GM23338 (cell line): ENCODE measurements around the gene EIF4G3. TPM values are rescaled to one million over a fixed set of nuclear protein-coding genes. Genes with fewer than 3 reads are reported as not detected.

Source experiments
- ATAC-seq: fragments of 200-7000 bp; cut with Tn5 transposase; 3 replicates; pipeline ENCODE4 v1.9.1; 2020
- DNase-seq: peaks from one replicate; pipeline ENCODE4 v3.0.0-alpha.2; 2015; ENCODE audit warnings: low spot score
- H2AFZ ChIP-seq: fragments of 200-600 bp; sonication (generic); 2 replicates; pipeline ENCODE4 v1.8.0; 2016; ENCODE audit warnings: antibody characterized with exemption, mild to moderate bottlenecking, moderate library complexity
- H3F3A ChIP-seq: fragments of 200-600 bp; sonication (generic); replicated peaks from 2 replicates; pipeline ENCODE4 v1.8.0; 2017; ENCODE audit warnings: antibody characterized with exemption, mixed run types, low read depth
- H3K27ac ChIP-seq: fragments of 200-600 bp; sonication (generic); 2 replicates; pipeline ENCODE4 v1.6.1; 2016; ENCODE audit warnings: low read depth
- H3K27me3 ChIP-seq: fragments of 200-600 bp; sonication (generic); 2 replicates; pipeline ENCODE4 v1.8.0; 2016; ENCODE audit warnings: mild to moderate bottlenecking, mixed run types, moderate library complexity; ENCODE audit not compliant: insufficient read depth
- H3K36me3 ChIP-seq: fragments of 200-600 bp; sonication (generic); 2 replicates; pipeline ENCODE4 v1.8.0; 2016; ENCODE audit warnings: mild to moderate bottlenecking; ENCODE audit not compliant: insufficient read depth
- H3K4me1 ChIP-seq: fragments of 200-600 bp; sonication (generic); 2 replicates; pipeline ENCODE4 v1.8.0; 2016; ENCODE audit warnings: mild to moderate bottlenecking, moderate library complexity; ENCODE audit not compliant: insufficient read depth
- H3K4me2 ChIP-seq: fragments of 200-600 bp; sonication (generic); 2 replicates; pipeline ENCODE4 v1.7.1; 2017; ENCODE audit warnings: mixed run types
- H3K4me3 ChIP-seq: fragments of 200-600 bp; sonication (generic); 2 replicates; pipeline ENCODE4 v1.6.1; 2016; ENCODE audit warnings: mixed run types
- H3K79me2 ChIP-seq: fragments of 200-600 bp; sonication (generic); replicated peaks from 2 replicates; pipeline ENCODE4 v1.8.0; 2017; ENCODE audit warnings: mild to moderate bottlenecking; ENCODE audit not compliant: insufficient read depth
- H3K9me2 ChIP-seq: fragments of 200-600 bp; sonication (generic); 2 replicates; pipeline ENCODE4 v1.8.0; 2017; ENCODE audit not compliant: insufficient read depth
- H4K20me1 ChIP-seq: fragments of 200-600 bp; sonication (generic); replicated peaks from 2 replicates; pipeline ENCODE4 v1.8.0; 2017; ENCODE audit warnings: mild to moderate bottlenecking; ENCODE audit not compliant: insufficient read depth
- H3K27ac Mint-ChIP-seq: 2 replicates; pipeline ENCODE4 v1.8.0; 2020; ENCODE audit warnings: inconsistent platforms, mild to moderate bottlenecking, moderate library complexity, mixed read lengths
- H3K27me3 Mint-ChIP-seq: 3 replicates; pipeline ENCODE4 v1.8.0; 2022; ENCODE audit warnings: low read depth, mild to moderate bottlenecking, moderate library complexity, mixed read lengths, inconsistent platforms; ENCODE audit not compliant: insufficient read depth, poor library complexity
- H3K36me3 Mint-ChIP-seq: 3 replicates; pipeline ENCODE4 v1.8.0; 2021; ENCODE audit warnings: low read depth, mild to moderate bottlenecking, inconsistent platforms, moderate library complexity, mixed read lengths
- H3K4me1 Mint-ChIP-seq: 3 replicates; pipeline ENCODE4 v1.8.0; 2020; ENCODE audit warnings: mild to moderate bottlenecking, inconsistent platforms, mixed read lengths
- H3K4me3 Mint-ChIP-seq: 3 replicates; pipeline ENCODE4 v1.8.0; 2021; ENCODE audit warnings: moderate library complexity, mild to moderate bottlenecking, inconsistent platforms, mixed read lengths
- H3K9me3 Mint-ChIP-seq: 3 replicates; pipeline ENCODE4 v1.8.0; 2020; ENCODE audit warnings: moderate library complexity, mild to moderate bottlenecking, inconsistent platforms, mixed read lengths
- CREB1 ChIP-seq: fragments of 250-450 bp; sonication (Bioruptor Pico); IDR thresholded peaks from 2 replicates; pipeline ENCODE4 v1.5.0; 2020; ENCODE audit warnings: low read depth, mild to moderate bottlenecking, moderate library complexity
- CTCF ChIP-seq, 2 experiments: fragments of 200-600 bp in 1 of 2; sonication (generic) in 1 of 2; conservative IDR thresholded peaks; 2 replicates each; pipeline versions ENCODE4 v1.5.1 to v1.6.1; 2016 to 2017; ENCODE audit warnings: antibody characterized with exemption in 2 of 2, low read depth in 2 of 2, mild to moderate bottlenecking in 2 of 2, moderate library complexity in 1 of 2
- ETS1 ChIP-seq: IDR thresholded peaks from 2 replicates; pipeline ENCODE4 v1.6.1; 2016; ENCODE audit warnings: antibody characterized with exemption
- EZH2 ChIP-seq: fragments of 200-600 bp; sonication (generic); IDR thresholded peaks from one replicate; pipeline ENCODE4 v1.8.0; 2017; ENCODE audit warnings: antibody characterized with exemption, mild to moderate bottlenecking, low read depth; ENCODE audit not compliant: unreplicated experiment
- EZH2phosphoT487 ChIP-seq: fragments of 200-600 bp; sonication (generic); IDR thresholded peaks from one replicate; pipeline ENCODE4 v1.8.1; 2018; ENCODE audit warnings: antibody characterized with exemption; ENCODE audit not compliant: unreplicated experiment
- JUNB ChIP-seq: IDR thresholded peaks from one replicate; pipeline ENCODE4 v1.6.1; 2016; ENCODE audit warnings: antibody characterized with exemption; ENCODE audit not compliant: unreplicated experiment
- NANOG ChIP-seq: IDR thresholded peaks from 2 replicates; pipeline ENCODE4 v1.6.1; 2016; ENCODE audit warnings: antibody characterized with exemption, borderline replicate concordance
- POLR2AphosphoS5 ChIP-seq: IDR thresholded peaks from 2 replicates; pipeline ENCODE4 v1.6.1; 2016; ENCODE audit warnings: antibody characterized with exemption, low read depth
- REST ChIP-seq: IDR thresholded peaks from one replicate; pipeline ENCODE4 v1.6.1; 2018; ENCODE audit warnings: antibody characterized with exemption; ENCODE audit not compliant: unreplicated experiment
- STAT1 ChIP-seq: IDR thresholded peaks from one replicate; pipeline ENCODE4 v1.6.1; 2016; ENCODE audit warnings: antibody characterized with exemption; ENCODE audit not compliant: unreplicated experiment
- ZNF114 ChIP-seq: fragments of 250-450 bp; sonication (Bioruptor Pico); IDR thresholded peaks from 2 replicates; pipeline ENCODE4 v1.5.0; 2020; ENCODE audit warnings: mild to moderate bottlenecking, moderate library complexity
- ZNF331 ChIP-seq: fragments of 250-450 bp; sonication (Bioruptor Pico); IDR thresholded peaks from 2 replicates; pipeline ENCODE4 v1.5.0; 2020; ENCODE audit warnings: low read depth, mild to moderate bottlenecking, moderate library complexity
- ZNF462 ChIP-seq: fragments of 250-450 bp; sonication (Bioruptor Pico); IDR thresholded peaks from 2 replicates; pipeline ENCODE4 v1.5.0; 2020; ENCODE audit warnings: mild to moderate bottlenecking, moderate library complexity
- polyA plus RNA-seq: library from polyadenylated mRNA; unstranded; fragments of >200 nt; fragmentation: Nextera tagmentation; extraction: Ambion mirVana; gene quantifications from 2 replicates; pipeline ENCODE4 v1.2.1, GENCODE V29; 2016
- total RNA-seq: library from RNA; depleted of rRNA; stranded (reverse); fragments of >200 nt; shearing (Covaris generic); gene quantifications from 2 replicates; pipeline ENCODE4 v1.2.3, GENCODE V29; 2014

The EIF4G3 gene
- total and polyA plus RNA-seq, 2 experiments from 2014 or later, result 37.9 to 68.1 TPM

GRCh38 chr1:20821466-20821865 is 355.2 kb downstream of the EIF4G3 start:
- no peaks in the 10 kb centered on the region for H3K79me2 ChIP-seq
- Mint-ChIP-seq H3K9me3 (no peaks in the 10 kb centered on the region; the same call in 2 of the 3 replicates), H3K4me1 (no peaks in the 10 kb centered on the region; the same call in 2 of the 3 replicates), H3K4me3 (no peak overlapping the region), H3K27me3 (no peaks in the 10 kb centered on the region), H3K27ac (no peak overlapping the region), H3K36me3 (peaks cover 18% of the 10 kb centered on the region)
- no peaks in the 10 kb centered on the region for H3K4me1 ChIP-seq
- H3K9me2 ChIP-seq, result no peaks in the 10 kb centered on the region
- H3K36me3 ChIP-seq, result peaks cover 10% of the 10 kb centered on the region
- H3F3A ChIP-seq, result no peaks in the 10 kb centered on the region
- TF ChIP-seq CREB1 (no peak), ZNF114 (CRISPR knock-in tag) (no peak), ETS1 (no peak), EZH2phosphoT487 (no peak), EZH2 (no peak), NANOG (no peak), ZNF331 (CRISPR knock-in tag) (no peak), JUNB (no peak), POLR2AphosphoS5 (no peak), CTCF (conservative IDR thresholded peaks at IDR 0.05; ENCODE audit: low read depth in 2 of 2) (no peak), REST (no peak), STAT1 (no peak), ZNF462 (CRISPR knock-in tag) (no peak)
- no peak overlapping the region for H3K4me2 ChIP-seq
- DNase-seq, result no peak
- H4K20me1 ChIP-seq, result no peaks in the 10 kb centered on the region; the same call in none of the 2 replicates
- H3K27ac ChIP-seq, result no peak overlapping the region
- ATAC-seq, result no peak
- no peak overlapping the region for H3K4me3 ChIP-seq
- H2AFZ ChIP-seq, result no peak overlapping the region
- H3K27me3 ChIP-seq, result no peaks in the 10 kb centered on the region
